GM19463 (cell line): Measurements from ENCODE around the gene TCN2.
"Not testable (repeated sequence)": the region's sequence is repeated elsewhere in the genome, so short reads cannot be mapped to it uniquely, and the experiment has no call there.

ENCODE experiments used
- ATAC-seq: cut with Tn5 transposase; IDR thresholded peaks from one replicate; pipeline ENCODE4 v1.9.1; 2021; ENCODE audit warnings: mild to moderate bottlenecking, moderate library complexity; ENCODE audit not compliant: unreplicated experiment

TCN2 gene

DNA sequence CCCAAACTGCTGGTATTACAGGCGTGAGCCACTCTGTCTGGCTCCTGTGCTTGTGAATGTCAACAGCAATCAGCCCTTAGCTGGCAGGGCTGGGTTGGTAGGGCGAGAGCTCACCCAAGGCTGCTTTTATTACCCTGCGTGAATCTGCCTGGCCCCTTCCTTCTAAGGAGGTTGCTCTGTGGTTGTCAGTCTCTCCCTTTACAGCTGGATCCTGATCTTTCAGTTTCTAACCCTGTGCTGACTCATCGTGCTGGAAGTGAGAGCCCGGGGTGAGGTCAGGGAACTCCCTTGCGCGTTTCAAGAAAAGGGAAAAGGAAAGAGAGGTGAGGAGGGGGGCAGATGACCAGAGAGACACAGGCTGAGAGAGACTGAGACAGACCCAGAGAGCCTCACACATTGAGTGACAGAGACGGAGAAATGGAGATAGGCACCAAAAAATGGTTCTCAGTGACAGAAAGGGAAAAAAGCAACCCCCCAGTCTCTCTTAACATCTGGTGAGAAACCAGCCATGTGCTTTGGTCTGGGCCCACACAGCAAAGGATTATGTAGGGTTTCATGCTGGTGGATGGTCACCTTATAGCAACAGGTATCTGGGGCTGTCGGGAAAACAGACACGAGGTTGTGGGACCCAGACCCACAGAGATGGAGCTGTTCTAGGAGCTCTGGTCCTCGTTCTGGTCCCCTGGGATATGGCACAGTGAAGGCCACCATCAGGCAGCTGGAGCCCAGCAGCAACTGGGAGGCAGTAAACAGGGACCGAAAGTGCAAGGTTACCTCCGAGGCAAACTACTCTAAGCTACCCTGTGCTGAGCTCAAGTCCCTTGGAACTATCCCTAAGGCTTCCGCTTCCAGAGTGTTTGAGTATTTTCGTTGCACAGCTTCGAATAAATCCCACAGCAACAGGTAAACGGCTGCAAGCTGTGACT, 2.5 kb downstream of the TCN2 start:
- ATAC-seq, result peak; percentile 48

DNA sequence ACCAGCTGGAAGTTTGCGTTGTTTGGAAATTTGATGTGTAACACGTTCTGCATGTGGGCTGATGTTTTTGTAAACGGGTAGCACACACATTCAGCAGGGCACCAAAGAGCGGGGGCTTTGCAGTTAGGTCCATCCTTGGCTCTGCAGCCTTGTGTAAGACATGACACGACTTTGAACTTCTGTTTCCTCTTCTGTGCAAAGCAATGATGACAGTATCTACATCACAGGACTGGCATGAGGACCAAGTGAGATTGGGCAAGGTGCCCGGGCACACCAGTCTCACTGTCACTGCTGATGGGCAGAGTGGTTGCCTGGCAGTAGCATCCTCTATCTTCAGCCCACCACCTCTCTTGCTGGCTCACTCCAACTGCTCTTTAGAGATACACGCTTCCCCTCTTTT, 3.3 kb downstream of the TCN2 start:
- ATAC-seq, result no peak

DNA sequence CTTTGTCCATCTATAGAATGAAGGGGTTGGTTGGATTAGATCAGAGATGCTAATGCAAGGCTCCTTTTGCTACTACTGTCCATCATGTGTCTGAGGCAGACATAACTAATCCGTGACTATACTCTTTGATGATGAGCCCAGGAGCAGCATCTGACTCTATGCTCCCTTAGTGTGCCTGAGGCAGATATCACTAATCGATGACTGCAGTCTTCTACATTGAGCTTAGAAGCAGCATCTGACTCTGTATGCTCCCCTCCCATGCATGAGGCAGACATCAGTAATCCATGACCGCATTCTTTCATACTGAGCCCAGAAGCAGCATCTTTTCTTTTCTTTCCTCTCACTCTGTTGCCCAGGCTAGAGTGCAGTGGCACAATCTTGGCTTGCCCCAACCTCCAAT, 4.2 kb downstream of the TCN2 start:
- no peak for ATAC-seq

DNA sequence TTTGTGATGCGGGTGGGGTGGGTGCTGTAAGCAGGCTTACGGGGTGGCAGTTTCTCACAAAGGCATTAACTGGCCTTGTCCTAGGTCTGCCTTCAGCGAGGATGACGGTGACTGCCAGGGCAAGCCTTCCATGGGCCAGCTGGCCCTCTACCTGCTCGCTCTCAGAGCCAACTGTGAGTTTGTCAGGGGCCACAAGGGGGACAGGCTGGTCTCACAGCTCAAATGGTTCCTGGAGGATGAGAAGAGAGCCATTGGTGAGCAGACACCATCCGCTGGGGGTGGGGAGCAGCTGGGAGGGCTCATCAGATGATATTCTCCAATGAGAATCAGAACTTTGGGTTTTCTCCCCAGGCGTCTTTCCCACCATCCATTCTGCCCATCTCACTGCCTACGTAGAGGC, 5.8 kb downstream of the TCN2 start:
- ATAC-seq, result no peak

DNA sequence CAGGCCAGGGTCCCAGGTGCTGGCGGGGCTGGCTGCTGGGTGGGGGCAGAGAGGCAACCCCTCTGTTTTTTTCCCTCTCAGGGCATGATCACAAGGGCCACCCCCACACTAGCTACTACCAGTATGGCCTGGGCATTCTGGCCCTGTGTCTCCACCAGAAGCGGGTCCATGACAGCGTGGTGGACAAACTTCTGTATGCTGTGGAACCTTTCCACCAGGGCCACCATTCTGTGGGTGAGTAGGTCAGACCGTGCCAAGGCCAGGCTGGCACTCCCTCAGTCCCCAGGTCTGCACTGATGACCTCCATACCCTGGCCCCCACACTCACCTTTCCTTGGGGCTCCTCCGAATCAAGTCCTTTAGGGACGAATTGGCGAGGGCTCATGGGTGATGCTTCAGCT, 7.3 kb downstream of the TCN2 start:
- ATAC-seq, result no peak

DNA sequence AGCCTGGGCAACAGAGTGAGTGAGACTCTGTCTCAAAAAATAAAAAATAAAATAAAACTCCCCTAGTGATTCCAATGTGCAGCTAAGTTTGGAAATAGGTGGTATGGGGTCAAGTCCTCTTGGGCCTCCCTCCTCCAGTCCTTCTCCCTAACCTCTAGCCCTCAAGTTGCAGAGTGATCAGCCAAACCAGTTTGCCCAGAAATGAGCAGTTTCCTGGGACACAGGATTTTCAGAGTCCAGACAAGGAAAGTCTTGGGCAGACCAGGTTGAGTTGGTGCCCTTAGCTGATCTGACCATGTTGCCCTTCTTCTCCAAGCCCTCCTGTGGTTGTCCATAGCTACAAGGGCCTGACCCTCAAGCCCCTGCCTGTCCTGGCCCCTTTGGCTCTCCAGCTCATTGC, 7.9 kb downstream of the TCN2 start:
- no peak for ATAC-seq

DNA sequence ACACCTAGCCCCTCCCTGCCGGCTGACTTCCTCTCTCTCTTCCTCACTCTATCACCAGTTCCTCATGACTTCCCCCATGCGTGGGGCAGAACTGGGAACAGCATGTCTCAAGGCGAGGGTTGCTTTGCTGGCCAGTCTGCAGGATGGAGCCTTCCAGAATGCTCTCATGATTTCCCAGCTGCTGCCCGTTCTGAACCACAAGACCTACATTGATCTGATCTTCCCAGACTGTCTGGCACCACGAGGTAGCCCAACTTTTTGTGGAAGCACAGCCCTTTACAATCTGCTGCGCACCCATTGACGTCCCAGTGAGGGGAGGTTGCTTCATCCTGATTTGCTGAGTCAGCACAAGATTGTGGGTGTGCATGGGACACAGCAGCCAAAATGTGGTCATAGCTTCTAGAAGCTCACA, 8.6 kb downstream of the TCN2 start:
- no peak for ATAC-seq

DNA sequence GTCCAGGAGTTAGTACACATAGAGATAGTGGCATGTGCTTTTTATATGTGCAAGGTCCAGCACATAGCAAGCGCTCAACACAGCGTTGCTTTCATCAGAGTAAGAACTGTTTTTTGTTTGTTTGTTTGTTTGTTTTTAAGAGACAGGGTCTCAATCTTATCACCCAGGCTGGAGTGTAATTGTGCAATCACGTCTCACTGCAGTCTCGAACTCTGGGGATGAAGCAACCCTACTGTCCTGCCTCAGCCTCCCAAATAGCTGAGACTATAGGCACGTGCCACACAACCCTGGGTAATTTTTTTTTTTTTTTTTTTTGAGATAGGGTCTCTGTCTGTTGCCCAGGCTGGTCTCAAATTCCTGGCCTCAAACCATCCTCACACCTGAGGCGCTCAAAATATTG, 10.8 kb downstream of the TCN2 start:
- ATAC-seq, result no peak

DNA sequence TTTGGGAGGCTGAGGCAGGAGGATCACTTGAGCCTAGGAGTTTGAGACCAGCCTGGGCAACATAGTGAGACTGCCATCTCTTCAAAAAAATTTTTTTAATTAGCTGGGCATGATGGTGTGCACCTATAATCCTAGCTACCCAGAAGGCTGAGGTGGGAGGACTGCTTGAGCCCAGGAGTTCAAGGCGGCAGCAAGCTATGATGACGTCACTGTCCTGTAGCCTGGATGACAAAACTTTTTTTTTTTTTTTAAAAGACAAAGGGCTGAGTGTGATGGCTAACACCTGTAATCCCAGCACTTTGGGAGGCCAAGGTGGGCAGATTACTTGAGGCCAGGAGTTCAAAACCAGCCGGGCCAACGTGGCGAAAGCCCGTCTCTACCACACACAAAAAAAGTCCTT, 12.9 kb downstream of the TCN2 start:
- ATAC-seq, result not testable (repeated sequence)

DNA sequence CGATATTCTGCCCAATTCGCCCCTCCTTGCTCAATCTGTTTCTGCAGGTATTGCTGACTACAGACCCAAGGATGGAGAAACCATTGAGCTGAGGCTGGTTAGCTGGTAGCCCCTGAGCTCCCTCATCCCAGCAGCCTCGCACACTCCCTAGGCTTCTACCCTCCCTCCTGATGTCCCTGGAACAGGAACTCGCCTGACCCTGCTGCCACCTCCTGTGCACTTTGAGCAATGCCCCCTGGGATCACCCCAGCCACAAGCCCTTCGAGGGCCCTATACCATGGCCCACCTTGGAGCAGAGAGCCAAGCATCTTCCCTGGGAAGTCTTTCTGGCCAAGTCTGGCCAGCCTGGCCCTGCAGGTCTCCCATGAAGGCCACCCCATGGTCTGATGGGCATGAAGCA, 19.4 kb downstream of the TCN2 start:
- no peak for ATAC-seq

DNA sequence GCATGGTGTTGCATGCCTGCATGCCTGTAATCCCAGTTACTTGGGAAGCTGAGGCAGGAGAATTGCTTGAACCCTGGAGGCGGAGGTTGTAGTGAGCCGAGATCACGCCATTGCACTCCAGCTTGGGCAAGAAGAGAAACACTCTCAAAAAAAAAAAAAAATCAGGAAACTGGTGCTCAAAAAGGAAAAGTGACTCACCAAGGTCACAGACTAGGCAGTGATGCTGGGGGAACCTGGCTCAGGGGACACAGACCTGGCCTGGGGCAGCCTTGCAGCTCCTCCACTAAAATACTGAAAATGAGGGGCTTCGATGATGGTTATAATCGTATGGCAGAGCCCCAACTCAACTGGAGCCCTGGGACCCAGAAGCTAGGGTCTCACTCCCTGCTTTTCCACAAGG, 20.5 kb downstream of the TCN2 start:
- no peak for ATAC-seq

DNA sequence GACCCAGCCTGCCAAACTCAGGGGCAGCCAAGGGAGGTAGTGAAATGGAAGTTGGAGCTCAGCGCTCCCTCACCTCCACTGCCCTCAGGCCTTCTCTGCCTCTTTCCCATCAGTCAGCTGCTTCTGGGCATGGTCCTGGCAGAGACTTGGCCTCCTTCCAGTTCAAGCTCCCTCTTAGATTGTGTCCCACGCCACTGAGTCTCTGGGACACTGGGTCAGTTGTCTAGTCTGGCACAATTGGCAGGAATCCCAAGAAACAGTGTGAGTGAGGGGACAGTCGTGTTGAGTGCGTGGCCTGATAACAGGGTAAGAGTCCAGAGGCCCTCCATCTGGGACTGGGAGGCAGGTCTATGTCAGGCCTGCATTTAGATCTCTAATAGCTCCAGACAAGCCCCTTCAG, 21.5 kb downstream of the TCN2 start:
- ATAC-seq, result no peak

DNA sequence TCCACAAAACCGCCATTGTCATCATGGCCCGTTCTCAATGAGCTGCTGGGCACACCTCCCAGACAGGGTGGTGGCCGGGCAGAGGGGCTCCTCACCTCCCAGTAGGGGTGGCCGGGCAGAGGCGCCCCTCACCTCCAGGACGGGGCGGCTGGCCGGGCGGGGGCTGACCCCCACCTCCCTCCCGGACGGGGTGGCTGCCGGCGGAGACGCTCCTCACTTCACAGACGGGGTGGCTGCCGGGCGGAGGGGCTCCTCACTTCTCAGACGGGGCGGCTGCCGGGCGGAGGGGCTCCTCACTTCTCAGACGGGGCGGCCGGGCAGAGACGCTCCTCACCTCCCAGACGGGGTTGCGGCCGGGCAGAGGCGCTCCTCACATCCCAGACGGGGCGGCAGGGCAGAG, 24.5 kb downstream of the TCN2 start:
- not testable (repeated sequence) for ATAC-seq

DNA sequence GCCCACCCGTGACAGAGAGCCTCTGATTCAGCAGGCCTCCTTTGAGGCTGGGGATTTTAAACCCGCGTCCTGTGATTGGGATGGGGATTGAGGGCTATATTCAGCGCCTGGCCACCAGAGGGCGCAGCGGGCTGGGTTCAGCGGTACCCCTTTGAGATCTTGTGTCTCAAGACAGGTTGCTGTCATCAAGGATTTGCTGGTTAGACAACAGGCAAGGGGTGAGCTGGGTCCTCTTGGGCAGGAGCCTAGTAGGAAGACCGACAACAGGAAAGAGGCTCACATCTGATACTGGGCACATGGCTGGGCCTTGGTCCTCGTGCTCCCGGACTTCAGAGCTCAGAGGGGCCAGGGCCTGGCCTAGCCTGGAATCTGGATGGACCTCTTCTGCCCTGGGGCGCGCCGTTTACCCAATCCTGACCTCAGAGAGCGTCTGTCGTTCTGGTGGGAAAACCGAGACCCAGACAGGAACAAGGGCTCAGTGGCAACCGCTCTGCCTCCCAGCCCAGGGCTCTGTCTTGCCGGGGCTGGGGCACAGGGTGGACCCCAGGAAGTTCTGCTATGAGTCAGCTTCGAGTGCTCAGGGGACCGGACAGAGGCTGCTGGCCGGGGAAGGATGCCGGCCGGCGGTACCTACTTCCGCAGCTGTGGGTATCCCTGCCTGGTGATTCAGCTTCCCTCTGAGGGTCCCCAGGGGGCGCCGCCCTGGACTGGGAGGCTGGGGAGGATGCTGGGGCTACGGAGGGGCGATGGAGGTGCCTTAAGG, 27.7 kb downstream of the TCN2 start:
- ATAC-seq, result peak; percentile 61

DNA sequence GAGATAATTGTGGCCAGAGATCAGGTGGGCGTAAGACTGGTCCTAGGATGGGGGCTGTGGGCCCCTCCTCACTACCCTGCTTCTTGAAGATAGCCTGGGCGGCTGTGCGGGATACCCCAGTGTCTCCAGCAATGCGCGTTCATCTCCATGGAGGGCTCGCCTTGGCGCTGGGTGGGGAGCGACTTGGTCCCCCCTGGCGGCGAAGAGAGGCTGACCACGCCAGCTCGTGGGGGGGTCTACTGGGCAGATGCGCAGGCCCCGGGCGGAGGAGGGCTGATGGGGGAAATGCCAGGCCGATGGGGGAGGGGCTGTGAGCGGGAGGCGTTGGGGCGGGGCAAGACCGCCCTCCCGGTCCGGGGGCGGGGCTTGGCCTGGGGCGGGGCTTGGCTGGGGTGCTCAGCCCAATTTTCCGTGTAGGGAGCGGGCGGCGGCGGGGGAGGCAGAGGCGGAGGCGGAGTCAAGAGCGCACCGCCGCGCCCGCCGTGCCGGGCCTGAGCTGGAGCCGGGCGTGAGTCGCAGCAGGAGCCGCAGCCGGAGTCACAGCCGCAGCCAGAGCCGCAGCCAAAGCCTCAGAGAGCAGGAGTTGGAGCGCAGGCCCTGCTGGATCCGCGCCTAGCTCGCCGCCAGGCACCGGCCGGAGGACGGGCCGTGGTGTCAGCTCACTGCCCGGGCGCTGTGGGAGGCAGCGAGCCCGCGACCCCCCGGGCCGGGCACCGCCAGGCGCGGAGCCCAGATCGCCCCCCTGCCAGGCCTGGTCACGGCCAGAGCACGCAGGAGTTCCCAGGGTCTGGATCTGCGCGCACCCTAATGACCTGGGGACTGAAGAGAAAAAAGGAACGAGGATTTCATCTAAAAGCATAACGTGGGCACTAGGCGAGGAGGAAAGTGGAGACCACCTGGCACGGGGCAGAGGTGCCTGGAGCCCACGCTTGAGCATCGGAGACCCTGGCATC, 28.6 kb downstream of the TCN2 start, which contains the start of gene SLC35E4:
Gene SLC35E4, plus strand, starts transcription at position 509 of the 953 bp plus-strand sequence. CDS start 670 bp downstream, outside the sequence.
- peak; percentile 60 for ATAC-seq

DNA sequence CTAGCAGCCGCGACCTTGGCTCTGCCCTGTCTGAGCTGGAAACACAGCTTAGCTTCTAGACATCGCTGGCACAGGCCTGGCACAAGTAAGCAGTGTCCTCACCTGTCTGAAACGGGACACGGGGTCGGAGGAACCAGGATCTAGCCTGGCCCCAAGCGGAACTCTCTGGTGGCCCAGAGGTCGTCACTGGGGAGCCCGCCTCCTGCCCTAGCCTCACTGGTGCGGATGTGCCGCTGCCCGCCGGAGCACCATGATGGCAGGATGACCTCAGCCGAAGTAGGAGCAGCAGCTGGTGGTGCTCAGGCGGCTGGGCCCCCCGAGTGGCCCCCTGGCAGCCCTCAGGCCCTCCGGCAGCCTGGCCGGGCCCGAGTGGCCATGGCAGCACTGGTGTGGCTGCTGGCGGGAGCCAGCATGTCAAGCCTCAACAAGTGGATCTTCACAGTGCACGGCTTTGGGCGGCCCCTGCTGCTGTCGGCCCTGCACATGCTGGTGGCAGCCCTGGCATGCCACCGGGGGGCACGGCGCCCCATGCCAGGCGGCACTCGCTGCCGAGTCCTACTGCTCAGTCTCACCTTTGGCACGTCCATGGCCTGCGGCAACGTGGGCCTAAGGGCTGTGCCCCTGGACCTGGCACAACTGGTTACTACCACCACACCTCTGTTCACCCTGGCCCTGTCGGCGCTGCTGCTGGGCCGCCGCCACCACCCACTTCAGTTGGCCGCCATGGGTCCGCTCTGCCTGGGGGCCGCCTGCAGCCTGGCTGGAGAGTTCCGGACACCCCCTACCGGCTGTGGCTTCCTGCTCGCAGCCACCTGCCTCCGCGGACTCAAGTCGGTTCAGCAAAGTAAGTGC, 29.5 kb downstream of the TCN2 start:
- no peak for ATAC-seq

DNA sequence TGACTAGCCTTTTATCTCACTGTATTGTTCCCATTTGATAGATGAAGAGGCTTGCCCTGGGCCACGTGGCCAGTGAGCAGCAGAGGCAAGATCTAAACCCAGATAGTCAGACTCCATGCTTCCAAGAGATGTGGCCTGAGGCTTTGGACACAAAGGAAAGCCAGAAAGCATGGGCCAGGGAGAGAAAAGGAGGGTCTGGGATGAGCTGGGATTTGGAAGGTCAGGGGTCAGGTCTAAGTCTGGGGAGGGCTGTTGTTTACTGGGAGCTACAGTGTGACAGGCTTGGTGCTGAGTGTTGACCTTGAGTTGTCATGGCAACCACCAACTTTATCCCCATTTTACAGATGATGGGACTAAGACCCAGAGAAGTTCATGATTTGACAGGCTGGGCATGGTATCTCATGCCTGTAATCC, 30.7 kb downstream of the TCN2 start:
- no peak for ATAC-seq

DNA sequence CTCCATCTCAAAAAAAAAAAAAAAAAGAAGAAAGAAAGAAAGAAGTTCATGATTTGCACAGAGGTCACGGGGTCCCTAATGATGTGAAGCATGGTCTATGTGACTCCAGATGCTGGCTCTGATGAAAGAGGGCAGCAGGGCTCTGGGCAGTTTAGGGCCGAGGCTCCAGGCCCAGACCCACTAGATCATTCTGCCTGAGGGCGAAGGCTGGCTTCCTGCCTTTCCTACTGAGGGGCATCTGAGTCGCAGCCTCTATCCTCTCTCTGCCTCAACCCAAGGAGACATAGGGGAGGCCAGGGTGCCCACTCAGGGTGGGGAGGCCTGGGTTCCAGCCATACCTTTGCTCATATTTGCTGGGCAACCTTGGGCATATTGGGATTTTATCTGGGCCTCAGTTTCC, 33.4 kb downstream of the TCN2 start:
- ATAC-seq, result no peak

DNA sequence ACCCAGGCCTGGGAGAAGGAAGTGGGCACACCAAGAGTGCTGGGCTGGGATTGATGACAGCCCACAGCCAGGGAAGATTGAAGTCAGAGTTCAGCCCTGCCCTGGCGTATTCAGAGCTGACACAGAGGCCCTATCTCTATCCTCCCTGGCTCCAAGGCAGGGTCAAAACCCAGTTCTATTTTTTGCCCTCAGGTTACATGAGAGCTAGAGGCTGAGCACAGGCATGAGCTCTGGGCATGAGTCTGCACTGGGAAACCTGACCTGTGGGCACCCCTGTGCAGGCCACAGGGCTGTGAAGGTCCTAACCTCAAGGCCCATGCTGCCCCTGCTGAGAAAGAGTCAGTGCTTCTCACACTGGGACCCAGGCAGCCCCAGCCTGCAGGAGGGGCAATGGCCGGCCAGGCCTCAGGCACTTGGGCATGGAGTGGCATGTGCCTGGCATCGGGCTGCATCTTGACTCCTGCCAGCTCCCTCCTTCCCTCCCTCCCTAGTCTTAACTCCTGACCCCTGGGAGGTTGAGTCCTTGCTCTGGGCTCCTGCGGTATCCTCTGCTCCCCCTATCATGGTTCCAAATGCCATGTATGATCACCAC, 34.0 kb downstream of the TCN2 start:
- ATAC-seq, result no peak
